CD14-positive monocyte (primary cell): Measurements from ENCODE around the gene IRAG1. TPM values are rescaled to one million over a fixed set of nuclear protein-coding genes. Genes with fewer than 3 reads are reported as not detected.

Experiments
- DNase-seq, 3 donors: peaks; one replicate each; pipeline ENCODE4 v3.0.0-alpha.2; 2011 to 2022
- H2AFZ ChIP-seq: 2 replicates; pipeline ENCODE4 v1.6.0; 2012; ENCODE audit warnings: mild to moderate bottlenecking, low read depth, low read length, inconsistent platforms; ENCODE audit not compliant: insufficient read depth, poor library complexity, severe bottlenecking
- H3K27ac ChIP-seq, 2 donors: 1 replicate in 1 of 2; 2 replicates in 1 of 2; pipeline ENCODE4 v1.5.1; 2012 to 2013; ENCODE audit warnings: low read length in 2 of 2, control low read depth in 1 of 2, inconsistent platforms in 1 of 2, low read depth in 1 of 2, mild to moderate bottlenecking in 1 of 2
- H3K27me3 ChIP-seq, 2 donors: one replicate each; pipeline versions ENCODE4 v1.6.0 to v1.6.1; 2011 to 2013; ENCODE audit warnings: low read length in 2 of 2; ENCODE audit not compliant: control insufficient read depth in 2 of 2, insufficient read depth in 2 of 2
- H3K36me3 ChIP-seq, 2 donors: replicated peaks in 1 of 2; 1 replicate in 1 of 2; 2 replicates in 1 of 2; pipeline versions ENCODE4 v1.5.1 to v1.6.1; 2012 to 2013; ENCODE audit warnings: low read length in 2 of 2, control low read depth in 1 of 2, inconsistent platforms in 1 of 2, mild to moderate bottlenecking in 1 of 2; ENCODE audit not compliant: insufficient read depth in 2 of 2, control insufficient read depth in 1 of 2
- H3K4me1 ChIP-seq, 2 donors: 1 replicate in 1 of 2; 2 replicates in 1 of 2; pipeline versions ENCODE4 v1.5.1 to v1.6.1; 2012 to 2013; ENCODE audit warnings: low read length in 2 of 2, control low read depth in 1 of 2, inconsistent platforms in 1 of 2, mild to moderate bottlenecking in 1 of 2, moderate library complexity in 1 of 2; ENCODE audit not compliant: insufficient read depth in 2 of 2, control insufficient read depth in 1 of 2
- H3K4me2 ChIP-seq: replicated peaks from 2 replicates; pipeline ENCODE3; 2012; ENCODE audit warnings: low read length, moderate library complexity, mild to moderate bottlenecking; ENCODE audit not compliant: poor library complexity, severe bottlenecking; ENCODE audit errors: extremely low read depth
- H3K4me3 ChIP-seq, 3 experiments: fragments of 200-600 bp in 1 of 3; sonication (generic) in 1 of 3; replicated peaks in 1 of 3; 1 replicate in 2 of 3; 2 replicates in 1 of 3; pipeline ENCODE4 v1.5.1; 2011 to 2013; ENCODE audit warnings: low read length in 3 of 3, mild to moderate bottlenecking in 3 of 3, control low read depth in 2 of 3, low read depth in 2 of 3, inconsistent platforms in 1 of 3, moderate library complexity in 1 of 3
- H3K79me2 ChIP-seq: 2 replicates; pipeline ENCODE4 v1.6.0; 2012; ENCODE audit warnings: mild to moderate bottlenecking, control low read depth, inconsistent platforms, low read length, moderate library complexity; ENCODE audit not compliant: insufficient read depth
- H3K9ac ChIP-seq: 2 replicates; pipeline ENCODE4 v1.6.0; 2017; ENCODE audit warnings: low read length, mild to moderate bottlenecking; ENCODE audit not compliant: insufficient read depth, poor library complexity, severe bottlenecking
- H3K9me3 ChIP-seq, 2 donors: replicated peaks in 1 of 2; 1 replicate in 1 of 2; 2 replicates in 1 of 2; pipeline versions ENCODE4 v1.5.1 to v1.6.1; 2012 to 2013; ENCODE audit warnings: low read length in 2 of 2, control low read depth in 1 of 2; ENCODE audit not compliant: control insufficient read depth in 1 of 2, insufficient read depth in 1 of 2
- H4K20me1 ChIP-seq: 2 replicates; pipeline ENCODE4 v1.6.0; 2012; ENCODE audit warnings: mild to moderate bottlenecking, low read length, control low read depth, moderate library complexity; ENCODE audit not compliant: insufficient read depth
- H3K27ac Mint-ChIP-seq, 7 donors: one replicate each; pipeline ENCODE4 v1.8.0; 2020; ENCODE audit warnings: mild to moderate bottlenecking in 7 of 7, mixed read lengths in 7 of 7, moderate library complexity in 6 of 7, inconsistent platforms in 2 of 7
- H3K27me3 Mint-ChIP-seq, 3 donors: one replicate each; pipeline ENCODE4 v1.8.0; 2021 to 2022; ENCODE audit warnings: low read depth in 3 of 3, mild to moderate bottlenecking in 3 of 3, mixed read lengths in 3 of 3, moderate library complexity in 3 of 3, inconsistent platforms in 1 of 3
- H3K36me3 Mint-ChIP-seq, 2 donors: one replicate each; pipeline ENCODE4 v1.8.0; 2020; ENCODE audit warnings: mixed read lengths in 2 of 2, inconsistent platforms in 1 of 2, mild to moderate bottlenecking in 1 of 2
- H3K4me1 Mint-ChIP-seq: one replicate; pipeline ENCODE4 v1.8.0; 2020; ENCODE audit warnings: mild to moderate bottlenecking, mixed read lengths
- H3K4me3 Mint-ChIP-seq, 2 donors: one replicate each; pipeline ENCODE4 v1.8.0; 2020; ENCODE audit warnings: mild to moderate bottlenecking in 2 of 2, mixed read lengths in 2 of 2, moderate library complexity in 1 of 2
- H3K9me3 Mint-ChIP-seq, 7 donors: one replicate each; pipeline ENCODE4 v1.8.0; 2020 to 2022; ENCODE audit warnings: mixed read lengths in 7 of 7, mild to moderate bottlenecking in 6 of 7, moderate library complexity in 6 of 7, inconsistent platforms in 2 of 7
- CTCF ChIP-seq: fragments of 200-600 bp; IDR thresholded peaks from one replicate; pipeline ENCODE4 v1.8.0; 2022; ENCODE audit warnings: antibody characterized with exemption, mild to moderate bottlenecking
- whole genome bisulfite sequencing: methylation state at CpG from one replicate; pipeline ENCODE4 v1.1.5; 2013; ENCODE audit warnings: missing lambda C conversion rate; ENCODE audit not compliant: insufficient coverage; 5-methylcytosine and 5-hydroxymethylcytosine counted together
- intact Hi-C, 2 donors: fragments of 100-400 bp; cut with micrococcal nuclease; formaldehyde crosslinking; loops; one replicate each; pipeline versions ENCODE4 v1.15.0 to v1.15.1; 2023
- polyA plus RNA-seq, 3 donors: library from polyadenylated mRNA; depleted of rRNA in 1 of 3; unstranded in 2 of 3; stranded (reverse) in 1 of 3; fragments of 300-500 nt in 2 of 3; fragments of >200 nt in 1 of 3; fragmentation: Illumina TruSeq in 2 of 3; gene quantifications; 1 replicate in 2 of 3; 2 replicates in 1 of 3; pipeline ENCODE4 v1.2.3, GENCODE V29; 2012 to 2021

Gene IRAG1
- polyA plus RNA-seq, 3 donors, result 3.0 to 4.9 (median 3.3) TPM

GRCh38 chr11:10653946-10654810 is 39.4 kb downstream of the IRAG1 start:
- DNase-seq, result peak; percentile 48 to 78 (median 77)
- H3K27ac ChIP-seq, result peak overlapping the region in 1 of 2 donors; percentile 52
- H2AFZ ChIP-seq, result no peak overlapping the region
- H3K4me1 ChIP-seq, result peaks cover 63 to 68% of the 10 kb centered on the region in 2 donors
- no peak overlapping the region for H3K4me2 ChIP-seq
- H3K9me3 Mint-ChIP-seq, result peaks cover 0 to 2% (median 0%) of the 10 kb centered on the region in 7 donors
- intact Hi-C loops, result loop anchor here (5.0 to 10.0 kb wide), 2 partner anchors 109 to 252 kb away; partner anchors contain the start of gene RNF141 (in 1 of the 2)
- no peaks in the 10 kb centered on the region for H3K9me3 ChIP-seq
- peak overlapping the region in 6 of 7 donors; percentile 63 to 86 (median 74) for H3K27ac Mint-ChIP-seq
- TF ChIP-seq CTCF, result peak; percentile 86
- peaks cover 0 to 2% of the 10 kb centered on the region in 2 donors for H3K36me3 Mint-ChIP-seq
- no peaks in the 10 kb centered on the region for H3K27me3 ChIP-seq
- no peaks in the 10 kb centered on the region for H3K36me3 ChIP-seq
- peaks cover 1 to 5% (median 2%) of the 10 kb centered on the region in 3 donors for H3K27me3 Mint-ChIP-seq
- no peaks in the 10 kb centered on the region for H3K79me2 ChIP-seq
- no peak overlapping the region for H3K4me3 ChIP-seq
- 93% methylated on average over 3 of the region's 4 CpGs for WGBS
- peaks cover 67% of the 10 kb centered on the region for H3K4me1 Mint-ChIP-seq
- H3K9ac ChIP-seq, result no peak overlapping the region
- H3K4me3 Mint-ChIP-seq, result no peak overlapping the region
- no peaks in the 10 kb centered on the region for H4K20me1 ChIP-seq

- Histone ChIP-seq H3K27me3 (no peaks in the 10 kb centered on the region), H3K4me1 (peaks cover 53 to 59% of the 10 kb centered on the region in 2 donors), H3K79me2 (no peaks in the 10 kb centered on the region), H2AFZ (peak overlapping the region; percentile 24), H3K9ac (no peak overlapping the region), H3K9me3 (no peaks in the 10 kb centered on the region), H3K27ac (no peak overlapping the region), H3K4me3 (no peak overlapping the region), H4K20me1 (no peaks in the 10 kb centered on the region), H3K4me2 (no peak overlapping the region), H3K36me3 (no peaks in the 10 kb centered on the region)
- intact Hi-C loops, result loop anchor here (5.0 to 10.0 kb wide), 2 partner anchors 108 to 251 kb away; partner anchors contain the start of gene RNF141 (in 1 of the 2)
- 85% methylated on average over 2 of the region's 2 CpGs for WGBS
- Mint-ChIP-seq H3K27me3 (peaks cover 1 to 2% (median 2%) of the 10 kb centered on the region in 3 donors), H3K4me1 (peaks cover 59% of the 10 kb centered on the region), H3K36me3 (no peaks in the 10 kb centered on the region), H3K9me3 (peaks cover 0 to 2% (median 0%) of the 10 kb centered on the region in 7 donors), H3K4me3 (no peak overlapping the region), H3K27ac (peak overlapping the region in 3 of 7 donors; percentile 11 to 46 (median 28))
- TF ChIP-seq CTCF, result no peak
- no peak for DNase-seq
Measured at GRCh38 chr11:10653261-10653660, 40.3 kb downstream of the IRAG1 start.
